ENCODE data around the gene TJAP1.
"Not testable (repeated sequence)": the region's sequence is repeated elsewhere in the genome, so short reads cannot be mapped to it uniquely, and the experiment has no call there.

TJAP1 gene

DNA sequence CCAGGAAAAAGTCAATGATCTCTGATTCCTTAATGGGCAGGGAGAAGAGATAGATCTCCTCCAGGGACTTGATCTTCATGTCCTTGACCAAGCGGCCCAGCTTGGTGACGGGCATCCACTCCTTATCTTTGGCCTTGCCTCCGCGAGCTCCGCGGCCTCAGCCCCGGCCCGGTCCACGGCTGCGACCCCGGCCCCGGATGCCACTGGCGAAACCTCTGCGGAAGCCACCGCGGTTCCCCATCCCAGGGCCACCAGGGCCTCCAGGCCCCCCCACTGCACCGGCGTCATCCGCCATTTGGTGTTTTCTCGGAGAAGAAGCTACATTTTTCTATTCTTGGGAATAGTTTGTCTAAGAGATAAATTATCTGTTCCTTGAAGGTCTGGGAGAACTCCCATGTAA is 62.0 kb downstream of the TJAP1 start:
- DNase-seq, result not testable (repeated sequence)

DNA sequence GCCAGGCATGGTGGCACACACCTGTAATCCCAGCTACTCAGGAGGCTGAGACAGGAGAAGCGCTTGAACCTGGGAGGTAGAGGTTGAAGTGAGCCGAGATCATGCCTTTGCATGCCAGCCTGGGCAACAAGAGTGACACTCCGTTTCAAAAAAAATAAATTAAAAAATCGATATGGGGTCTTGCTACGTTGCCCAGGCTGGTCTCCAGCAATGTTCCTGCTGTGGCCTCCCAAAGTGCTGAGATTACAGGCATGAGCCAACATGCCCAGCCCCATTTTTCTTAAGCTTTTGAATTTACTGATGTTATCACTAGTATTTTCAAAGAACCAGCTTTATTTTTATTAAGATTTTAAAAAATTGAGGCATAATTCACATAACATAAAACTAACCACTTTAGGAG is 63.1 kb downstream of the TJAP1 start:
- no peak for DNase-seq

DNA sequence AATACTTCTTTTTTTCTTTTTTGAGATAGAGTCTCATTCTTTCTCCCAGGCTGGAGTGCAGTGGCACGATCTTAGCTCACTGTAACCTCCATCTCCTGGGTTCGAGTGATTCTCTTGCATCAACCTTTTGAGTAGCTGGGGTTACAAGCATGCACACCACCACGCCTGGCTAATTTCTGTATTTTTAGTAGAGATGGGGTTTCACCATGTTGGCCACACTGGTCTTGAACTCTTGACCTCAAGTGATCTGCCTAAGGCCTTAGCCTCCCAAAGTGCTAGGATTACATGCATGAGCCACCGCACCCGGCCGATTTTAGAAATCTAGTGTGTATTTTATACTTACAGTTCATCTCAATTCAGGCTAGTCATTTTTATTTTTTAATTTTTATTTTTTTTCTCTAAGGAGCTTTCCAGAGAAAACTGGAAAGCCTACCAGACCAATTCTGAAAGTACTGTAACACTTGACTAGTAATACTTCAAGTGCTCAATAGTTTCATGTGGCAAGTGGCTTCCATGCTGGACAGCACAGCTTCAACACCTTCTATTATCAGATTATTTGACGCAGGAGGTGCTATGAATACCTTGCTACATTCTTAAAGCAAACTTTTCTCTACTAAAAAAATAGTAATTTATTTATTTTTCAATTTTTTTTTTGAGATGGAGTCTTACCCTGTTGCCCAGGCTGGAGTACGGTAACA is 64.6 kb downstream of the TJAP1 start:
- DNase-seq, result no peak

DNA sequence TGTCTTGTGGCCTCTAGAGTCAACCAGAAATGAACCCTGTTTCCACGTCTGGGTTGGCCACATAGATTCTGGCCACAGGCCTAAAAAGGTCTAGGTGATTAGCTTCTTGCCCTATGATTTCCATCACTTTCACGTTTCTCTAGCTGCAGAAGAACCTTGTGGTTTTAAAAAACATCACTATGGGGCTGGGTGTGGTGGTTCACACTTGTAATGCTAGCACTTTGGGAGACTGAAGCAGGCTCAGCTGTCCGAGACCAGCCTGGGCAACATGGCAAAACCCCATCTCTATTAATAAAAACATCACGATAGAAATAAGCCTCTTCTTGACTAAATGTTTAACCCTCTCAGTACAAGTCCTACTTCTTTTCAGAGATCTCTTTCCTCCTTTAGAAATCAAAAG is 67.1 kb downstream of the TJAP1 start:
- no peak for DNase-seq

DNA sequence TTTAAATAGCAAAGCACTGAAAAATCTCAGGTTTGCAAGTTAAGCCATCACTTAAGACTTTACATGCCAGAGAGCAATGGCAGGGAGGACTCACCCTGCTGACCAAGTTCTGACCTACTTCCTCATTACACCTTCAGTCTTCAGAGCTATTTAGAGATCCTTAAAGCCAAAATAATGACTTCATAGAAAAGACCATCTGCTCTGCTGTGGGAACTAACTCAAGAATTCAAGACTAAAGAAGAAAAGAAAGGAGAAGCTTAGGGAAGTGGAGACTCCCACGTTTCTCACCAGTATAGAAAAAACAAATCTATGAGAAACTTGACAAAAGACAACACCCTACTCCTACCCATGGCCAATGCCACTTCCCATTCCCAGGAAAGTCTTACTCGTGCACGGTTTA is 69.9 kb downstream of the TJAP1 start:
- DNase-seq, result no peak
